Psoas muscle (tissue), 8 donors: ENCODE data around the gene SCAF4. TPM values are rescaled to one million over a fixed set of nuclear protein-coding genes. Genes with fewer than 3 reads are reported as not detected.
"Not testable (repeated sequence)": the region's sequence is repeated elsewhere in the genome, so short reads cannot be mapped to it uniquely, and the experiment has no call there.

Experiments
- ATAC-seq, 4 donors: fragments of 200-7000 bp; cut with Tn5 transposase; one replicate each; pipeline ENCODE4 v1.9.1; 2020; ENCODE audit warnings: moderate library complexity in 3 of 4, mild to moderate bottlenecking in 2 of 4
- DNase-seq, 2 donors: peaks; one replicate each; pipeline ENCODE4 v3.0.0-alpha.2; 2020
- H3K27ac ChIP-seq: fragments of 200-600 bp; one replicate; pipeline ENCODE4 v1.8.0; 2022
- H3K27me3 ChIP-seq, 3 donors: fragments of 200-600 bp in 1 of 3; one replicate each; pipeline versions ENCODE4 v1.6.1 to v1.8.0; 2013 to 2022; ENCODE audit warnings: low read length in 2 of 3, mild to moderate bottlenecking in 2 of 3, moderate library complexity in 1 of 3; ENCODE audit not compliant: insufficient read depth in 3 of 3
- H3K36me3 ChIP-seq, 2 donors: fragments of 200-600 bp in 1 of 2; one replicate each; pipeline versions ENCODE4 v1.6.1 to v1.8.0; 2013 to 2022; ENCODE audit warnings: low read depth in 1 of 2, mild to moderate bottlenecking in 1 of 2, moderate library complexity in 1 of 2; ENCODE audit not compliant: insufficient read depth in 1 of 2
- H3K4me1 ChIP-seq: fragments of 200-600 bp; one replicate; pipeline ENCODE4 v1.8.0; 2022
- H3K4me3 ChIP-seq: fragments of 200-600 bp; one replicate; pipeline ENCODE4 v1.8.0; 2022; ENCODE audit warnings: mild to moderate bottlenecking
- H3K9me3 ChIP-seq: fragments of 200-600 bp; one replicate; pipeline ENCODE4 v1.8.0; 2022
- CTCF ChIP-seq: fragments of 200-600 bp; IDR thresholded peaks from one replicate; pipeline ENCODE4 v1.8.0; 2022; ENCODE audit warnings: antibody characterized with exemption
- WGBS, 3 donors: extraction: QIAGEN DNeasy Blood & Tissue Kit; methylation state at CpG; one replicate each; pipeline versions ENCODE4 v1.1.6 to v1.1.7; 2013; 5-methylcytosine and 5-hydroxymethylcytosine counted together
- intact Hi-C, 2 donors: fragments of 100-400 bp; cut with DNase I; formaldehyde crosslinking; loops; one replicate each; pipeline versions ENCODE4 v1.11.0 to v1.14.2; 2022
- polyA plus RNA-seq, 3 donors: library from polyadenylated mRNA; stranded (reverse); fragments of 200-250 nt; gene quantifications; one replicate each; pipeline ENCODE4 v1.2.3, GENCODE V29; 2013
- total RNA-seq, 4 donors: library from RNA; stranded (reverse); fragmentation: NEBNext Ultra II Directional in 2 of 4; extraction: Animal tissue kit (Norgen Biotek cat#: 25700) in 2 of 4; gene quantifications; one replicate each; pipeline versions ENCODE4 v1.2.1 to v1.2.4, GENCODE V29; 2021 to 2023
- donor health status: healthy with polysubstance abuse.
- donor health status: DM: no; HTN: no; CAD: no; lungs with moderate emphysema.
- donor health status: Bipolar disorder and iron deficiency.
- donor health status: healthy.
- donor health status: DM: yes; HTN: yes; CAD: no.
- donor health status: DM: no; HTN: no; CAD: no.
- donor health status: DM: no; HTN: no; CAD: no.
- donor health status: DM: yes; HTN: yes; CAD: no.

The SCAF4 gene
- total and polyA plus RNA-seq, 7 donors = 7.5 to 23.9 (median 17.3) TPM

DNA sequence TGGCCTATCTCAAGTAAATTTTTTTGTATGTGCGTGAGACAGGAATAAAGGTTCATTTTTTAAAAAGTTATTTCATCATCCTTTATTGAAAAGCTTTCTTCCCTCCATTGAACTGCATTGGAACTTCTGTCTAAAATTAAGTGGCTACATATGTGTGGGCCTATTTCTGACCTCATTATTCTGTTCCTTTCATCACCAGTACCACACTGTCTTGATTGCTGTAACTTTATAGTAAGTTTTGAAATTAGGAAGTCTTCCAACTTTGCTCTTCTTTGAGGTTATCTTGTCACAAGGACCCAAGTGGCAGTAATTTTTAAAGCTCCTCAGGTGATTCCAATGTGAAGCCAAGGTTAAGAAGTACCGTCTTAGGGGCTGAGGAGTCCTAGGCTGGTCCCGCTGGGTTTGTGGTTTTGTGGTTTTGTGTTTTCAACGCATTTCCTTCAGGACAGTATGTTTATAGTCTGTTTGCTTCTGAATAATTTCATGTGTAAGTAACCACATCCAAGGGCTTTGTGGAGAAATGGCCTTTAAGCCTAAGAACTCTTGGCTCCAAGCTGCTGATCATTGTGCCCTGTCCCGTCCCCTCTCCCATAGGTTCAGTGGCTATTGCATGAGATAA is 12.4 kb upstream of the SCAF4 start:
- H3K36me3 ChIP-seq = no peaks in the 10 kb centered on the region
- no peak overlapping the region for H3K4me3 ChIP-seq
- ATAC-seq (no peak), DNase-seq (no peak)
- WGBS, 3 donors = 86 to 91% (median 91%) methylated on average over 5 of the region's 5 CpGs
- no peak for TF ChIP-seq CTCF
- no peak overlapping the region for H3K27ac ChIP-seq
- H3K4me1 ChIP-seq = no peaks in the 10 kb centered on the region
- intact Hi-C loops = no loop called here
- no peaks in the 10 kb centered on the region for H3K9me3 ChIP-seq
- H3K27me3 ChIP-seq = no peaks in the 10 kb centered on the region

DNA sequence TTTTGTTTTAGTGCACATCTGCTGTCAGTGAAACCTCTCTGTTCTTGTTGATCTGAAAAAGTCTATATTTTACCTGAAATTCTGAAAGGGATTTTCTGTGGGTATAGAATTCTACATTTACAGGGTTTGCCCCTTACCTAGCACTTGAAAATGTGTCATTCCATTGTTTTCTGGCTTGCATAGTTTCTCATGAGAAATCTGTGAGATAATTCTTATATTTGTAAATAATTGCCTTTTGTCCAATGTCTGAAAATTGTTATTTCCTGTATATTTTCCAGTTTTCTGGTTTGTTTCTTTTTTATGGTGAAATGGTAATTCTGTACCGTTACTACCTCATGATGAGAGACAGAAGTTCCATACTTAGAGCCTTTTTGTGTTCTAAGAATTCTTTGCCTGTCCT is 11.8 kb upstream of the SCAF4 start:
- no peak overlapping the region for H3K4me3 ChIP-seq
- no peaks in the 10 kb centered on the region for H3K36me3 ChIP-seq
- DNase-seq (no peak), ATAC-seq (no peak)
- intact Hi-C loops = no loop called here
- no peak for TF ChIP-seq CTCF
- H3K4me1 ChIP-seq = no peaks in the 10 kb centered on the region
- H3K27ac ChIP-seq = no peak overlapping the region
- WGBS, 3 donors = 85 to 97% (median 86%) methylated on average over 1 of the region's 1 CpG
- H3K27me3 ChIP-seq = no peaks in the 10 kb centered on the region
- H3K9me3 ChIP-seq = no peaks in the 10 kb centered on the region

- intact Hi-C loops = no loop called here
Observed at GRCh38 chr21:31741116-31741515, 9.2 kb upstream of the SCAF4 start.

GRCh38 chr21:31737586-31738397 is 5.9 kb upstream of the SCAF4 start:
- H3K27me3 ChIP-seq, H3K4me3 ChIP-seq, H3K9me3 ChIP-seq, DNase-seq, H3K36me3 ChIP-seq, H3K27ac ChIP-seq, ATAC-seq: not testable (repeated sequence)
- peaks cover 11% of the 10 kb centered on the region for H3K4me1 ChIP-seq
- intact Hi-C loops = loop anchor here in 1 of 2 donors (10.0 kb wide), 1 partner anchor 57 kb away; no protein-coding TSS in a partner anchor
- 91 to 95% (median 94%) methylated on average over 8 of the region's 8 CpGs for WGBS, 3 donors

More at GRCh38 chr21:31741116-31741515, 9.2 kb upstream of the SCAF4 start:
- DNase-seq (no peak), ATAC-seq (no peak)
- no peak for TF ChIP-seq CTCF
- Histone ChIP-seq H3K36me3 (no peaks in the 10 kb centered on the region), H3K27ac (no peak overlapping the region), H3K4me3 (no peak overlapping the region), H3K27me3 (no peaks in the 10 kb centered on the region), H3K9me3 (no peaks in the 10 kb centered on the region), H3K4me1 (no peaks in the 10 kb centered on the region)
- WGBS, 3 donors = 59 to 72% (median 60%) methylated on average over 5 of the region's 5 CpGs

DNA sequence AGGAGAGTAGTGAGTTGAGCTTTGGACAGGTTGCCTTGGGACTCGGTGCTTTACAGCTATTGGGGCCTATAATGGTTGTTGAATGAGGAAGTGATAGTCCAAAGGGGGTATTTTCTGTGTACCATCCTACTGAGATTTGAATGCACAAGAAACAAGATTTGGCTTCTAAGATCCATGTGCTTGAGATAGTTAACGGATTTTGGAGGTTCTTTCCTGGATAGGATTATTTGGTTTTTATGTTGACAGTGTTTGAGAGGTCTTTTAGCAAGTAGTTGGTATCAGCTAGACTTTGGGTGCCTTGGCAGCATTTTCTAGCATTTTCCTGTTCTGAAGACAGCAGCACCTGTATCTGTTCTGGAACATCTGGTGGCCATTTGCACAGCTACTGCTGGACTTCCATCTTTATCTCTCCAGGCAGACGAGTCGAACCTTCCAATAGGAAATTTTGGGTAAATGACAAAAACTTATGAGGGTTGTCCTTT is 3.6 kb upstream of the SCAF4 start:
- intact Hi-C loops = loop anchor here in 1 of 2 donors (10.0 kb wide), 1 partner anchor 59 kb away; no protein-coding TSS in a partner anchor

More for the DNA sequence above, 3.6 kb upstream of the SCAF4 start:
- ATAC-seq (no peak), DNase-seq (no peak)
- Histone ChIP-seq H3K27me3 (no peaks in the 10 kb centered on the region), H3K27ac (no peak overlapping the region), H3K9me3 (no peaks in the 10 kb centered on the region), H3K36me3 (no peaks in the 10 kb centered on the region), H3K4me3 (no peak overlapping the region), H3K4me1 (peaks cover 16% of the 10 kb centered on the region)
- WGBS, 3 donors = 82 to 91% (median 87%) methylated on average over 4 of the region's 4 CpGs
- no peak for TF ChIP-seq CTCF
